B cell (primary cell): ENCODE results near the gene REEP5.

Experiments
- EZH2 ChIP-seq: IDR thresholded peaks from 2 replicates; pipeline ENCODE4 v1.6.1; 2012; ENCODE audit warnings: borderline replicate concordance, low read depth, mild to moderate bottlenecking, moderate library complexity, low read length; ENCODE audit not compliant: insufficient read depth, poor library complexity, severe bottlenecking
- TF ChIP-seq, protein P1 (sequence below): fragments of 200-600 bp; IDR thresholded peaks from one replicate; pipeline ENCODE4 v1.8.0; 2022; ENCODE audit warnings: antibody characterized with exemption, mild to moderate bottlenecking

DNA sequence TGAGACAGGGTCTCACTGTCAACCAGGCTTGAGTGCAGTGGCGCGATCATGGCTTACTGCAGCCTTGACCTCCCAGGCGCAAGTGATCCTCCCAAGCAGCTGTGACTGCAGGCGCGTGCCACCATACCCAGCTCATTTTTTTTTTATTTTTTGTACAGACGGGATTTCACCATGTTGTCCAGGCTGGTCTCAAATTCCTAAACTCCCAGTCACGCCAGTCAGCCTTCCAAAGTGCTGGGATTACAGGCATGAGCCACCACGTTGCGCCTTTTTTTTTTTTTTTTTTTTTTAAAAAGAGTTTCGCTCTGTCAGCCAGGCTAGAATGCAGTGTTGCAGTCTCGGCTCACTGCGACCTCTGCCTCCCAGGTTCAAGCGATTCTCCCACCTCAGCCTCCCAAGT lies 88.1 kb downstream of the REEP5 start:
- TF ChIP-seq, protein P1, sequence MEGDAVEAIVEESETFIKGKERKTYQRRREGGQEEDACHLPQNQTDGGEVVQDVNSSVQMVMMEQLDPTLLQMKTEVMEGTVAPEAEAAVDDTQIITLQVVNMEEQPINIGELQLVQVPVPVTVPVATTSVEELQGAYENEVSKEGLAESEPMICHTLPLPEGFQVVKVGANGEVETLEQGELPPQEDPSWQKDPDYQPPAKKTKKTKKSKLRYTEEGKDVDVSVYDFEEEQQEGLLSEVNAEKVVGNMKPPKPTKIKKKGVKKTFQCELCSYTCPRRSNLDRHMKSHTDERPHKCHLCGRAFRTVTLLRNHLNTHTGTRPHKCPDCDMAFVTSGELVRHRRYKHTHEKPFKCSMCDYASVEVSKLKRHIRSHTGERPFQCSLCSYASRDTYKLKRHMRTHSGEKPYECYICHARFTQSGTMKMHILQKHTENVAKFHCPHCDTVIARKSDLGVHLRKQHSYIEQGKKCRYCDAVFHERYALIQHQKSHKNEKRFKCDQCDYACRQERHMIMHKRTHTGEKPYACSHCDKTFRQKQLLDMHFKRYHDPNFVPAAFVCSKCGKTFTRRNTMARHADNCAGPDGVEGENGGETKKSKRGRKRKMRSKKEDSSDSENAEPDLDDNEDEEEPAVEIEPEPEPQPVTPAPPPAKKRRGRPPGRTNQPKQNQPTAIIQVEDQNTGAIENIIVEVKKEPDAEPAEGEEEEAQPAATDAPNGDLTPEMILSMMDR, result no peak
- TF ChIP-seq EZH2, result no peak
